HG02943 (cell line): ENCODE data around the gene TRAPPC6A.

Source experiments
- ATAC-seq: cut with Tn5 transposase; IDR thresholded peaks from one replicate; pipeline ENCODE4 v1.9.1; 2021; ENCODE audit warnings: mild to moderate bottlenecking, low read depth, moderate library complexity; ENCODE audit not compliant: unreplicated experiment

TRAPPC6A gene

GRCh38 chr19:45150180-45150579 is 27.9 kb downstream of the TRAPPC6A start:
- no peak for ATAC-seq

GRCh38 chr19:45149129-45149528 is 28.9 kb downstream of the TRAPPC6A start:
- no peak for ATAC-seq

DNA sequence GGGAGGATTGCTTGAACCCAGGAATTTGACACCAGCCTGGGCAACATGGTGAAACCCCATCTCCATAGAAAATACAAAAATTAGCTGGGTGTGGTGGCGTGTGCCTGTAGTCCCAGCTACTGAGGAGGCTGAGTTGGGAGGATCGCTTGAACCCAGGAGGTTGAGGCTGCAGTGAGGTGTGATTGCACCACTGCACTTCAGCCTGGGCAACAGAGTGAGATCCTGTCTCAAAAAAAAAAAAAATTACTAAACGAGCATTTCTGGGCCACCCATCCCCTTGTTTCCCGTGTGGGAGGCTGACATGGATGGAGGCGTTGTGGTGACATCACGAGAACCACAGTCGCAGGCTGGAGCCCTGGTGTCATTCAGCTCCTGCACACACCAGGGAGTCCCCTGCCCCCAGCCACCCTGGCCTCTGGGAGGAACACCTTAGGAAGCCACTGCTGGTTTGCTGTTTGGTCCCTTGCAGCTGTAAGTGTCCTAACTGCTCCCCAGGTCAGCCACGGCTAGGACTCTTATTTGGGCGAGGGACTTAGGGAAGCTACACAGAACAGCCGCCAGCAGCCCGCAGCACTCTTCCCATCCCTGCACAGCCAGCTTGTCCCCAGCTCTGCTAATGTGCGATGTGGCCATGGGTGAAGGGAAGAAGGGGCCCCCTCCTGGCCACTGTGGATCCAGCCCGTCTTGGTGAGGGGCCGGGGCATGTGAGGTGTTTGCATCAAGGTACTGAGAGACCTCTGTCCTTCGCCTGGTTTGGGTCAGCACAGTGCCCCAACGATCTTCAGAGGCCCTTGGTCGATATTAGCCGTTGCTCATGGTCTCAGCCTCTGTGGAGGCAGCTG is 30.0 kb downstream of the TRAPPC6A start:
- ATAC-seq: no peak

GRCh38 chr19:45146741-45147205 is 31.3 kb downstream of the TRAPPC6A start:
- ATAC-seq: no peak

GRCh38 chr19:45146251-45146650 is 31.8 kb downstream of the TRAPPC6A start:
- no peak for ATAC-seq

GRCh38 chr19:45145270-45146189 is 32.5 kb downstream of the TRAPPC6A start:
- no peak for ATAC-seq

DNA sequence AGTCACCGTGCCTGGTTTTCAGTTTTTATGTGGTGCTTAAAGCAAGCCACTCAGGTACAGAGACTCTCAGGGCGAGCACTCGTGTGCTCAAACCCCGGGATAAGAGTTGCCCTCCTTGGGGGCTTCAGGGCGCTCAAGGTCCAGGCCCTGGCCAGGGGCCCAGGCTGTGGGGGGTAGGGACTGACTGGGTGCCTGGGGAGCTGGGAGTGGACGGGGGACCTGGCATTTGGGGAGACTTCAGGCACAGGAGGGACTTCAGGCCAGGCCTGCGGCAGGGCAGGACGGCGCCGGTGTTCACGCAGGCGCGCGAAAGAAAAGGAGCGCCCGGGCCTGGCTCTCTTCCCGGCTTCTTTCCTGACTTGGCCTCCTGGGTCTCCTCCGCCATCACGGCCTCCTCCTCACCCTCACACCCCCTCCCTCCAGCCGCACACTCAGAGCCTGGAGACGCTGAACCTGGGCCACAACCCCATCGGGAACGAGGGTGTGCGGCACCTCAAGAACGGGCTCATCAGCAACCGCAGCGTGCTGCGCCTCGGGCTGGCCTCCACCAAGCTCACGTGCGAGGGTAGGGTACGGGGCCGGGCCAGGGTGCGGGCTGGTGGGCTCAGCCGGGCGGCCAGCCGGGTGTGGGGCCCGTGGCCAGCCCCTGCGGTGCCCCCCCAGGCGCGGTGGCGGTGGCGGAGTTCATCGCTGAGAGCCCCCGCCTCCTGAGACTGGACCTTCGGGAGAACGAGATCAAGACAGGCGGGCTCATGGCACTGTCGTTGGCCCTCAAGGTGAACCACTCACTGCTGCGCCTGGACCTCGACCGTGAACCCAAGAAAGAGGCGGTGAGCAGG is 33.4 kb downstream of the TRAPPC6A start:
- ATAC-seq: no peak

DNA sequence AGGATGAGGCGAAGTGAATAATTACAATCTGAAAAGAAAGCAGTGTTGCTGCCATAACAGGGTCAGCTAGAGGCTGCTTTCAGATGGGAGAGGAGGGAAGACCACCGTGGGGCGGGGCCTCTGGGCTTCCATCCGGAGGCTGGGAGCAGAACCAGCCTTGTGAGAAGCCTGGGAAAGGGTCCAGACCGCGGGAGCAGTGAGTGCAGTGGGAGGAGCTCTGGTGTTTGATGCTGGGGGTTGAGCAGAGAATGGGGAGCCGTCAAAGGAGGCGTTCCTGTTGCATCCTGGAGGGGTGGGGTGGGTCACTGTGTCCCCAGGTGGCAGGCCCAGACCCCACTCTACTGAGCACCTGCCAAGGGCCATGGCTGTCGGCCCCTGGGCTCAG is 35.3 kb downstream of the TRAPPC6A start:
- ATAC-seq: no peak

- ATAC-seq: no peak
Measured at GRCh38 chr19:45142016-45142725, 35.9 kb downstream of the TRAPPC6A start.

DNA sequence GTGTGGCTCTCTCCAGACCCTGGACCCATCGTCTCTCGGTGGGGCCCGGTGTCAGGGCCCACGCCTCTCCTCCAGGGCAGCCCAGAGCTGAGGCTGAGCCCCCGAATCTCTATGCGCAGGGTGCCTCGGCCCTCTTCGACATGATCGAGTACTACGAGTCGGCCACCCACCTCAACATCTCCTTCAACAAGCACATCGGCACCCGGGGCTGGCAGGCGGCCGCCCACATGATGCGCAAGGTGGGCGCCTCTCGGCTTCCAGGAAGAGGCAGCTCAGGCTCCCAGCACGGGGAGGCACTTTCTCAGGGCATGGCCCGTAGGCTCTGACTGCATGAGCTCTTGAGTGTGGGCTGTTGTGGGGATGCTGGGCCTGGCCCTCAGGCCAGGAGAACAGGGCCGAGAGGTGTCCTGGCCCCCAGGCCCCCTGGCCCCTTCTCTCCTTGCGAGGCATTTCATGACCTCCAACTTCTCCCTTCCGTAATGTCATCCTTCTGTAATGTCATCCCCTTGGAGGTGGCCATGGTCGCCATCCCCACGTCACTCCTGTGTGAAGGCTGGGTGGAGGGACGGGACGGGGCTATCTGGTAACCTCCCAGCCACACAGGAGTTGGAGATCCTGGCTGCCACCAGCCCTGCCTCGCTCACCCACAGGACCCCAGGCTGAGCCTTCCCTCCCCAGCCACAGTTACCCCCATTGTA is 36.7 kb downstream of the TRAPPC6A start:
- no peak for ATAC-seq

DNA sequence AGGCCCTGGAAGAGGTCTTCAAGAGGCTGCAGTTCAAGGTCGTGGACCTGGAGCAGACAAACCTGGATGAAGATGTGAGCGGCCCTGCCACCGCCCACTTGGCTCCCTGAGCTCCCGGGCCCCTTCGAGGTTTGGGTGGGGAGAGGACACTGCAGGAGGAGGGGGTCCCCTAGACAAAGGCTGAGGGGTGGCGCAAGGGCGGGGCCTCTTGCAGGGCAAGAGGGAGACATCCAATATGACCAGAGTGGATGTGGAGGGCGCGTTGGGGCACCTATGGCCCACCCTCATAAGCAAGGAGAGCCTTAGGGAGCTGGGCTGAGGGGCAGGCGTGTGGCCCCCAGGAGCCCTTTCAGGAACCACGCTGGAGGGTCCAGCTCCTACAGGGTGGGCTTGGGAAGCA is 37.5 kb downstream of the TRAPPC6A start:
- ATAC-seq: no peak

DNA sequence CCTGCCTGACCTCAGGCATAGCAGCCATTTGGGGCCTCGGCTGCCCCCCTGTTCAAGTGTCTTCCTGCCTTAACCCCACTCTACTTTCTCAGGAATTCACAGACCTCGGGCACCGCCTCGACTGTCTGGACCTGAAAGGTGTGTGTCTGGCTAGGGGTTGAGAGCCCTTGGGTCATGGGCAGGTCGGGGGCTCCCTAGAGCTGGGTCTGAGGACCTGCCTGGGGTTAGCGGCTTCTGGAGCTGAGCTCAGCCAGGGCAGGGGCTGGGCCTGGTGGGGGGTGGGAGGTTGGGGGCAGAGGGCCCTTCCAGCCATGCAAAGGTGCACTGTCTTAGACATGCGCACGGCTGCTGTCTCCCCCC is 37.9 kb downstream of the TRAPPC6A start:
- no peak for ATAC-seq

DNA sequence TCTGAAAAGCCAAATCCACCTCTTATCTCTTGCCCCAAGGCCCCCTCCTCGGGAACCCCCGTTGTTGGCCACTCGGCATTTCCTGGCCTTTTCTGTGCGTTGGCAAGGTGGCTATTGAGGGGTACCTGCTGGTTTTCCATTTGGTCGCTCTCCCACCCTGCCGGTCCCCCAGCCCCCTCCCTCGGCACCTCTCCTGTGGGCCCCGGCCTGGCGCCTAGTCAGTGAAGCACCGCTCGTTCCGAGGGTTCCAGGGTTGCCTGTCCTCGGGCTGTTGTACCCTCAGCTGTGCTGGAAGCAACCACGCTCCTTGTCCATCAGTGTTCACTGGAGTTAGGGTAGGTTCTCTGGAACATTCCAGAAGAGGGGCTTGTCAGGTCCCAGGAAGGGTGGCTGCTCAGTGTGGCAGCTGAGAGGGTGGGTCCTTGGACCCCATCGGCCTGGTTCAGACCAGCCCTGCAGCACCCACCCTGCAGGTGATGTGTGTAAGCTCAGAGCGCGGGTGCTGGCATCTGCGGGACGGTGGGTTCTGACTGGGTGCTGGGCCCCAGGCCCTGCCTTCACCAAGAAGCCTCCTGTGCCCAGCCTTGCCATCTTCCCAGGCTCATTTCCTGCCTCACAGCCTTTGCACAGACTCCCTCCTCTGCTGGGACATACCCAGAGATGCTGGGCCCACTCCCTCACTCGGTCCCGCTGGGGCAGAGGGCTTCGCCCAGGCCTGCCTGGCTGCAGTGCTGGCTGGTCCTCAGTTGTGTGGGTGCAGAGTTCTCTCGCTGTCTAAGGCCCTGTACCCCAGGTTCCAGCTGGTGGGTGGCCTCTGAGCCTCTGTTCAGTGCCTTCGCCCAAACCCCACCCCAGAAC is 38.5 kb downstream of the TRAPPC6A start:
- no peak for ATAC-seq

DNA sequence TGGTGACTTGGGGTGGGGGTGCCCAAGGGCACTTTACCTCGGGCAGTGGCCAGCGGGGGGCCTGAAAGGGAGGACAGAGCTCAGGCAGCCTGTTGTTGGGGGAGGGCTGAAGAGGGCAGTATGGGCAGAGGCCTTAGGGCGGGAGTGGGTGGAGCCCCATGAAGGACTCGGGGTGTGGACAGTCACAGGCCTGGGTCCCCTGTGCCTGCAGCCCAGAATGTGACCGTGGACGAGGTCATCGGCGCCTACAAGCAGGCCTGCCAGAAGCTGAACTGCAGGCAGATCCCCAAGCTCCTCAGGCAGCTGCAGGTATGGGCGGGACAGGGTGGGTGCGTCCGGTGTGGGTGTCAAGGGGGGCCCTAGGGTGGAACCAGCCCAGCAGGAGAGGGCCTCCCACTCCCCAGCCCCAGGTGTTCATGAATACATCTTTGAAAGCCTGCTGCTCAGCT is 39.7 kb downstream of the TRAPPC6A start:
- ATAC-seq: no peak

DNA sequence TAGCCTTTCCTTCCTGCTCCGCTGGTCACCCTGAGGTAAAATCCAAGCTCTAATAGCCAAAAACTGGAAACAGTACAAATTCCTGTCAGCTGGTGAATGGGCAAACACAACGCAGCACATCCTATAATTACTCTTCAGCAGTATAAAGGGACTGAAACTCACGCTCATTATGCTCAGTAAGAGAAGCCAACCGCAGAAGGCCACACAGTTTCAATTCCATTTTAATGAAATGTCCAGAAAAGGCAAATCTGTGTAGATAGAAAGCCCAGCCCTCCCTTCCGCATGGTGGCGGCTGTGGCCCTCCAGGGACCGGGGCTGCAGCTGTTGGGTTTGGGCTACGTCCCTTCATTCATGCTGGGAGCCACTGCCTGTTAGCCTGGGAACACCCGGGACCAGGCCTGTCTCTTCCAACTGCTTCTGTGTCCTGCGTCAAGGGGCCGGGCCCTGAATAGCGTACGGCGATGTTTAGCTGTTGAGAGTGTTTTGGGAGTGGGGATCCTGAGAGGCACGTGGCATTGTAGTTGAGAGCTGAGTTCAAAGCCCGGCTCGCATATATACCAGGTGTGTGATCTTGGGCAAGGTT is 40.8 kb downstream of the TRAPPC6A start:
- no peak for ATAC-seq

GRCh38 chr19:45136507-45137178 is 41.4 kb downstream of the TRAPPC6A start:
- ATAC-seq: no peak

GRCh38 chr19:45135176-45135885 is 42.7 kb downstream of the TRAPPC6A start:
- ATAC-seq: no peak
